GM12878 (cell line): Measurements from ENCODE around the gene SSBP3. TPM values are rescaled to one million over a fixed set of nuclear protein-coding genes. Genes with fewer than 3 reads are reported as not detected.

Experiments used
- ATAC-seq: fragments of 200-7000 bp; cut with Tn5 transposase; 3 replicates; pipeline ENCODE4 v1.9.1; 2020; ENCODE audit warnings: mild to moderate bottlenecking, moderate library complexity
- BruUV-seq: library from RNA; stranded (reverse); fragments of 400-500 nt; replicated peaks from 2 replicates; lab custom pipeline; 2021; lab: Mats Ljungman, UMichigan
- CTCF ChIA-PET: fragments of 300-600 bp; sonication (Branson Sonifier 250); formaldehyde crosslinking; extraction: SDS; loops from one replicate; lab custom pipeline; 2021; ENCODE audit warnings: inconsistent platforms; lab: Yijun Ruan, JAX
- POLR2A ChIA-PET: fragments of 350-600 bp; formaldehyde crosslinking; extraction: SDS; loops from one replicate; lab custom pipeline; 2021; ENCODE audit warnings: inconsistent platforms; lab: Charles Lee
- RAD21 ChIA-PET: fragments of 300-600 bp; sonication (Branson Sonifier 250); formaldehyde crosslinking; loops from one replicate; lab custom pipeline; 2023; ENCODE audit warnings: antibody characterized with exemption; ENCODE audit not compliant: unreplicated experiment; lab: Charles Lee
- SMC1A ChIA-PET: fragments of 300-600 bp; sonication (Branson Sonifier 250); formaldehyde crosslinking; loops from one replicate; lab custom pipeline; 2023; ENCODE audit not compliant: unreplicated experiment, uncharacterized antibody; lab: Charles Lee
- DNase-seq: peaks from one replicate; pipeline ENCODE4 v3.0.0-alpha.2; 2011; ENCODE audit warnings: low read depth, low spot score
- FAIRE-seq: peaks from 3 replicates; lab custom pipeline; 2011; peaks lifted over from hg19 to GRCh38; lab: Jason Lieb, UNC
- H2AFZ ChIP-seq: 2 replicates; pipeline ENCODE4 v1.6.0; 2011; ENCODE audit warnings: low read depth, low read length, control low read depth; ENCODE audit not compliant: control insufficient read depth
- H3K27ac ChIP-seq: 2 replicates; pipeline ENCODE4 v1.5.1; 2011; ENCODE audit warnings: control low read depth; ENCODE audit not compliant: control insufficient read depth, insufficient read depth
- H3K27me3 ChIP-seq, 2 experiments: replicated peaks in 1 of 2; 2 replicates each; pipeline versions ENCODE4 v1.6.0 to v1.6.1; 2011; ENCODE audit warnings: low read length in 1 of 2; ENCODE audit not compliant: control insufficient read depth in 2 of 2, insufficient read depth in 2 of 2
- H3K36me3 ChIP-seq, 2 experiments: 2 replicates each; pipeline ENCODE4 v1.5.1; 2011; ENCODE audit warnings: low read length in 1 of 2; ENCODE audit not compliant: control insufficient read depth in 2 of 2, insufficient read depth in 2 of 2
- H3K4me1 ChIP-seq: 2 replicates; pipeline ENCODE4 v1.6.1; 2011; ENCODE audit warnings: mild to moderate bottlenecking, low read length, moderate library complexity, mixed read lengths; ENCODE audit not compliant: control insufficient read depth, insufficient read depth
- H3K4me2 ChIP-seq: 2 replicates; pipeline ENCODE4 v1.6.0; 2011; ENCODE audit warnings: control low read depth; ENCODE audit not compliant: control insufficient read depth, insufficient read depth
- H3K4me3 ChIP-seq: fragments of 200-600 bp; sonication (generic); 2 replicates; pipeline ENCODE4 v1.5.1; 2016
- H3K79me2 ChIP-seq: 2 replicates; pipeline ENCODE4 v1.6.0; 2011; ENCODE audit warnings: low read length; ENCODE audit not compliant: control insufficient read depth, insufficient read depth
- H3K9ac ChIP-seq: 2 replicates; pipeline ENCODE4 v1.8.0; 2011; ENCODE audit warnings: low read length, control low read depth, mixed read lengths; ENCODE audit not compliant: control insufficient read depth, insufficient read depth
- H3K9me3 ChIP-seq: replicated peaks from 3 replicates; pipeline ENCODE4 v1.5.1; 2011; ENCODE audit warnings: mild to moderate bottlenecking, low read length; ENCODE audit not compliant: control insufficient read depth, insufficient read depth
- H4K20me1 ChIP-seq: 2 replicates; pipeline ENCODE4 v1.6.0; 2011; ENCODE audit not compliant: control insufficient read depth, insufficient read depth
- ATF7 ChIP-seq: fragments of 450-650 bp; IDR thresholded peaks from 2 replicates; pipeline ENCODE4 v1.6.1; 2016; ENCODE audit warnings: low read depth, mild to moderate bottlenecking
- BMI1 ChIP-seq: fragments of 450-650 bp; IDR thresholded peaks from 2 replicates; pipeline ENCODE4 v1.6.1; 2016; ENCODE audit warnings: mild to moderate bottlenecking, moderate library complexity, borderline replicate concordance
- IKZF2 ChIP-seq, 2 experiments: fragments of 450-650 bp; IDR thresholded peaks; 2 replicates each; pipeline ENCODE4 v1.6.1; 2017; ENCODE audit warnings: mild to moderate bottlenecking in 2 of 2, moderate library complexity in 2 of 2
- IRF4 ChIP-seq: IDR thresholded peaks from 2 replicates; pipeline ENCODE4 v1.6.1; 2011; ENCODE audit warnings: low read depth, low read length
- NBN ChIP-seq: fragments of 450-650 bp; IDR thresholded peaks from 2 replicates; pipeline ENCODE4 v1.6.1; 2016
- NFYA ChIP-seq: IDR thresholded peaks from 2 replicates; pipeline ENCODE4 v1.6.1; 2011; ENCODE audit warnings: low read depth, mild to moderate bottlenecking, low read length, improper control_type of control experiment, borderline replicate concordance
- RAD21 ChIP-seq: IDR thresholded peaks from 2 replicates; pipeline ENCODE4 v1.6.1; 2011; ENCODE audit warnings: mild to moderate bottlenecking, low read depth, low read length, moderate library complexity; ENCODE audit not compliant: insufficient read depth
- SMC3 ChIP-seq: IDR thresholded peaks from 2 replicates; pipeline ENCODE4 v1.6.1; 2011; ENCODE audit warnings: low read length, improper control_type of control experiment, borderline replicate concordance
- SPI1 ChIP-seq: IDR thresholded peaks from 2 replicates; pipeline ENCODE4 v1.6.1; 2011; ENCODE audit warnings: low read depth, mild to moderate bottlenecking, low read length, moderate library complexity, borderline replicate concordance; ENCODE audit not compliant: insufficient read depth
- SREBF1 ChIP-seq: IDR thresholded peaks from 2 replicates; pipeline ENCODE4 v1.6.1; 2012; ENCODE audit warnings: mild to moderate bottlenecking, low read length
- STAT3 ChIP-seq: IDR thresholded peaks from 2 replicates; pipeline ENCODE4 v1.6.1; 2011; ENCODE audit warnings: low read depth, low read length, improper control_type of control experiment
- TARDBP ChIP-seq: IDR thresholded peaks from 2 replicates; pipeline ENCODE4 v1.6.1; 2016; ENCODE audit warnings: borderline replicate concordance
- ZSCAN29 ChIP-seq: fragments of 450-650 bp; IDR thresholded peaks from 2 replicates; pipeline ENCODE4 v1.6.1; 2017; ENCODE audit warnings: mild to moderate bottlenecking, moderate library complexity
- ZZZ3 ChIP-seq: IDR thresholded peaks from 2 replicates; pipeline ENCODE4 v1.6.1; 2011; ENCODE audit warnings: low read depth; ENCODE audit not compliant: control insufficient read depth, insufficient read length
- WGBS: methylation state at CpG from one replicate; pipeline ENCODE4 v1.1.6; 2016; ENCODE audit warnings: low lambda C conversion rate; ENCODE audit not compliant: insufficient replicate concordance, insufficient coverage; ENCODE audit errors: missing lambda C conversion rate; 5-methylcytosine and 5-hydroxymethylcytosine counted together
- in situ Hi-C: fragments of 300-500 bp; cut with MboI; formaldehyde crosslinking; loops from 9 replicates; pipeline ENCODE4 v1.14.3; 2018; ENCODE audit warnings: mixed read lengths
- intact Hi-C: fragments of 100-400 bp; cut with micrococcal nuclease; formaldehyde crosslinking; loops from one replicate; pipeline ENCODE4 v1.14.2; 2022; ENCODE audit not compliant: unreplicated experiment
- polyA plus RNA-seq, 11 experiments: library from polyadenylated mRNA; depleted of rRNA in 4 of 11; unstranded in 6 of 11; stranded (reverse) in 5 of 11; fragments of >200 nt; fragmentation: Nextera tagmentation in 4 of 11; fragmentation: Illumina TruSeq in 1 of 11; extraction: Ambion mirVana in 4 of 11; extraction: Trizol in 1 of 11; gene quantifications; 1 replicate in 1 of 11; 2 replicates in 10 of 11; pipeline versions ENCODE4 v1.2.1 to v1.2.3, GENCODE V29; 2011 to 2016; ENCODE audit warnings: inconsistent platforms in 2 of 11, missing spikeins in 2 of 11, low read depth in 1 of 11
- total RNA-seq, 4 experiments: library from RNA; depleted of rRNA in 3 of 4; stranded (reverse); fragments of >200 nt in 3 of 4; fragmentation: Illumina TruSeq in 1 of 4; extraction: Trizol in 1 of 4; gene quantifications; 2 replicates each; pipeline versions ENCODE4 v1.2.1 to v1.2.3, GENCODE V29; 2013 to 2021
- TF ChIP-seq, protein P1 (sequence below): fragments of 150-350 bp; IDR thresholded peaks from 2 replicates; pipeline ENCODE4 v1.6.1; 2016; ENCODE audit warnings: low read depth, low read length
- TF ChIP-seq, protein P2 (sequence below): IDR thresholded peaks from 2 replicates; pipeline ENCODE4 v1.6.1; 2011; ENCODE audit warnings: borderline replicate concordance, low read depth, mild to moderate bottlenecking, moderate library complexity, low read length; ENCODE audit not compliant: insufficient read depth, poor library complexity, severe bottlenecking
- TF ChIP-seq, protein P3 (sequence below), 3 experiments: IDR thresholded peaks in 2 of 3; conservative IDR thresholded peaks in 1 of 3; 2 replicates each; pipeline ENCODE4 v1.5.1; 2011; ENCODE audit warnings: low read depth in 3 of 3, low read length in 3 of 3, mild to moderate bottlenecking in 3 of 3, control low read depth in 2 of 3, moderate library complexity in 2 of 3, inconsistent platforms in 1 of 3, mixed read lengths in 1 of 3; ENCODE audit not compliant: control insufficient read depth in 2 of 3, insufficient read depth in 1 of 3; ENCODE audit errors: extremely low read depth in 1 of 3

SSBP3 gene
- total and polyA plus RNA-seq, 10 of the 15 experiments (the other 5 are each of a cell fraction or from before 2014, with no cell fraction given), result 4.1 to 51.7 (median 17.1) TPM

DNA sequence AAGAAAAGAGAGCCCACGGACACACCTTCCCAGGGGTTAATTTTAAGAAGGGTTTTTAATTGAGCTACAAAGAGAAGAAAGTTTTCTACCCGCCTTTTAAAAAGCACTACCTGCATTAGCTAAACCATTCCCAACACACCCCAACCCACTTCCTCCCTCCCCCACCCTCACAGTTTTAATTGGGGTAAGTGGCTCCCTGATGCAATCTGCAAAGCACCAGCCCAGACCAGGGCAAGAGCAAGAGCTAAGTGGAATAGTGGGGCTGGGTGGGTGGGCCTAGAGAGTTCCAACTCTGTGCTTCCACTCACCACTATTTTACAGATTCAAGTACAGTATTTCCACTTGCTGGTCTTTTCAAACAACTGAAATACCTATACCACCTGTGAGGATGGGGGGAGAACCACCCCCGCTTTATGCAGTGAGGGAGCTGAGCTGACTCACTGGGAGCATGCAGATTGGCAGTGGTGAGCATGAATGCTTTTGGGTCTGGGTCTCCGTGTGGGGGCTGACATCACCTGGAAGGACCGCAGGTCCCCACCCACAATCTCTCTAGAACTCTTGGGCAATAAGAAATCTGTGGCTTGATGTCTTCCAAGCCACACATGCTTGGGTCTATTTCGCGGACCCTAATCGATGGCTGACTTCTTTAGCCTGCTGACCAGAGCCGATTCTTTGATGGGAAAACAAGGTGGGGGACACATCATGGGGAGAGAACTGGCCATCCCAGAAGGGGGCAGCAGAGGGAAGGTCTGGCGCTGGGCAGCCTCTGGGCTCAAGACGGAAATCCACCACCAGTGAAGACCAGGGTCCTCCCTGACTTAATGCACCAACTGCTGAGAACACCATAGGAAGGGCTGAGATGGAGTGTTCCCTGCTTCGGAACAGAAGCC, 95.5 kb downstream of the SSBP3 start:
- no peaks in the 10 kb centered on the region for H3K9me3 ChIP-seq
- POLR2A ChIA-PET, result interaction anchor here (0.6 kb wide), 1 partner anchor 19 kb away, joined by 3 read pairs; no protein-coding TSS in a partner anchor
- no peak overlapping the region for H3K9ac ChIP-seq
- TF ChIP-seq ZSCAN29, result no peak
- TF ChIP-seq, protein P1, sequence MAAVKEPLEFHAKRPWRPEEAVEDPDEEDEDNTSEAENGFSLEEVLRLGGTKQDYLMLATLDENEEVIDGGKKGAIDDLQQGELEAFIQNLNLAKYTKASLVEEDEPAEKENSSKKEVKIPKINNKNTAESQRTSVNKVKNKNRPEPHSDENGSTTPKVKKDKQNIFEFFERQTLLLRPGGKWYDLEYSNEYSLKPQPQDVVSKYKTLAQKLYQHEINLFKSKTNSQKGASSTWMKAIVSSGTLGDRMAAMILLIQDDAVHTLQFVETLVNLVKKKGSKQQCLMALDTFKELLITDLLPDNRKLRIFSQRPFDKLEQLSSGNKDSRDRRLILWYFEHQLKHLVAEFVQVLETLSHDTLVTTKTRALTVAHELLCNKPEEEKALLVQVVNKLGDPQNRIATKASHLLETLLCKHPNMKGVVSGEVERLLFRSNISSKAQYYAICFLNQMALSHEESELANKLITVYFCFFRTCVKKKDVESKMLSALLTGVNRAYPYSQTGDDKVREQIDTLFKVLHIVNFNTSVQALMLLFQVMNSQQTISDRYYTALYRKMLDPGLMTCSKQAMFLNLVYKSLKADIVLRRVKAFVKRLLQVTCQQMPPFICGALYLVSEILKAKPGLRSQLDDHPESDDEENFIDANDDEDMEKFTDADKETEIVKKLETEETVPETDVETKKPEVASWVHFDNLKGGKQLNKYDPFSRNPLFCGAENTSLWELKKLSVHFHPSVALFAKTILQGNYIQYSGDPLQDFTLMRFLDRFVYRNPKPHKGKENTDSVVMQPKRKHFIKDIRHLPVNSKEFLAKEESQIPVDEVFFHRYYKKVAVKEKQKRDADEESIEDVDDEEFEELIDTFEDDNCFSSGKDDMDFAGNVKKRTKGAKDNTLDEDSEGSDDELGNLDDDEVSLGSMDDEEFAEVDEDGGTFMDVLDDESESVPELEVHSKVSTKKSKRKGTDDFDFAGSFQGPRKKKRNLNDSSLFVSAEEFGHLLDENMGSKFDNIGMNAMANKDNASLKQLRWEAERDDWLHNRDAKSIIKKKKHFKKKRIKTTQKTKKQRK, result no peak
- no peak for TF ChIP-seq STAT3
- TF ChIP-seq ZZZ3, result no peak
- no peak for TF ChIP-seq TARDBP
- peak; percentile 50 for TF ChIP-seq RAD21
- TF ChIP-seq NFYA, result no peak
- TF ChIP-seq IKZF2 (IDR thresholded peaks at IDR 0.05), result no peak
- TF ChIP-seq, protein P2, sequence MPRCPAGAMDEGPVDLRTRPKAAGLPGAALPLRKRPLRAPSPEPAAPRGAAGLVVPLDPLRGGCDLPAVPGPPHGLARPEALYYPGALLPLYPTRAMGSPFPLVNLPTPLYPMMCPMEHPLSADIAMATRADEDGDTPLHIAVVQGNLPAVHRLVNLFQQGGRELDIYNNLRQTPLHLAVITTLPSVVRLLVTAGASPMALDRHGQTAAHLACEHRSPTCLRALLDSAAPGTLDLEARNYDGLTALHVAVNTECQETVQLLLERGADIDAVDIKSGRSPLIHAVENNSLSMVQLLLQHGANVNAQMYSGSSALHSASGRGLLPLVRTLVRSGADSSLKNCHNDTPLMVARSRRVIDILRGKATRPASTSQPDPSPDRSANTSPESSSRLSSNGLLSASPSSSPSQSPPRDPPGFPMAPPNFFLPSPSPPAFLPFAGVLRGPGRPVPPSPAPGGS, result no peak
- TF ChIP-seq NBN, result no peak
- TF ChIP-seq IRF4, result no peak
- TF ChIP-seq, protein P3, sequence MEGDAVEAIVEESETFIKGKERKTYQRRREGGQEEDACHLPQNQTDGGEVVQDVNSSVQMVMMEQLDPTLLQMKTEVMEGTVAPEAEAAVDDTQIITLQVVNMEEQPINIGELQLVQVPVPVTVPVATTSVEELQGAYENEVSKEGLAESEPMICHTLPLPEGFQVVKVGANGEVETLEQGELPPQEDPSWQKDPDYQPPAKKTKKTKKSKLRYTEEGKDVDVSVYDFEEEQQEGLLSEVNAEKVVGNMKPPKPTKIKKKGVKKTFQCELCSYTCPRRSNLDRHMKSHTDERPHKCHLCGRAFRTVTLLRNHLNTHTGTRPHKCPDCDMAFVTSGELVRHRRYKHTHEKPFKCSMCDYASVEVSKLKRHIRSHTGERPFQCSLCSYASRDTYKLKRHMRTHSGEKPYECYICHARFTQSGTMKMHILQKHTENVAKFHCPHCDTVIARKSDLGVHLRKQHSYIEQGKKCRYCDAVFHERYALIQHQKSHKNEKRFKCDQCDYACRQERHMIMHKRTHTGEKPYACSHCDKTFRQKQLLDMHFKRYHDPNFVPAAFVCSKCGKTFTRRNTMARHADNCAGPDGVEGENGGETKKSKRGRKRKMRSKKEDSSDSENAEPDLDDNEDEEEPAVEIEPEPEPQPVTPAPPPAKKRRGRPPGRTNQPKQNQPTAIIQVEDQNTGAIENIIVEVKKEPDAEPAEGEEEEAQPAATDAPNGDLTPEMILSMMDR (IDR thresholded peaks at IDR 0.05 in 2 of 3, conservative IDR thresholded peaks at IDR 0.05 in 1 of 3; ENCODE audit: control insufficient read depth in 2 of 3, extremely low read depth in 1 of 3, insufficient read depth in 1 of 3, low read depth in 3 of 3, low read length in 3 of 3), result peak; percentile 34 to 49 (median 43); a peak in 4 of 6 replicates
- TF ChIP-seq ATF7, result no peak
- no peak for TF ChIP-seq BMI1
- no peak for TF ChIP-seq SREBF1
- no peak for TF ChIP-seq SPI1
- peak; percentile 49; the same call in 1 of the 2 replicates for TF ChIP-seq SMC3
- intact Hi-C loops (loop anchor here (2.0 to 5.0 kb wide), 2 partner anchors 97 to 178 kb away; partner anchors contain the start of gene SSBP3), in situ Hi-C loops (no loop called here)
- no peaks in the 10 kb centered on the region for H3K27me3 ChIP-seq
- no peak overlapping the region for H3K4me3 ChIP-seq
- no peak overlapping the region for H3K27ac ChIP-seq
- 0 out of 2 replicates have a peak, but pooled peaks cover 5% of the 10 kb centered on the region for H4K20me1 ChIP-seq
- BruUV-seq, result no TSS peak
- no peak overlapping the region for H3K4me2 ChIP-seq
- RAD21 ChIA-PET, result interaction anchor here (1.1 kb wide), 1 partner anchor 93 kb away, joined by 3 read pairs; no protein-coding TSS in a partner anchor
- DNase-seq, result no peak
- H3K79me2 ChIP-seq, result no peaks in the 10 kb centered on the region
- SMC1A ChIA-PET, result no interaction called here
- 82% methylated on average over 12 of the region's 12 CpGs for WGBS
- CTCF ChIA-PET, result interaction anchor here (0.9 to 1.3 kb wide), 3 partner anchors 175 to 179 kb away, joined by 3 to 7 read pairs (median 3); no protein-coding TSS in a partner anchor
- H3K4me1 ChIP-seq, result no peaks in the 10 kb centered on the region
- no peak overlapping the region for H2AFZ ChIP-seq
- no peak for FAIRE-seq
- H3K36me3 ChIP-seq, result peaks cover 0 to 2% of the 10 kb centered on the region in 2 experiments; a peak in 2 of 4 replicates
- ATAC-seq, result peak; percentile 74
